GM12878 (cell line): ENCODE data around the gene LIN7A. TPM values are rescaled to one million over a fixed set of nuclear protein-coding genes. Genes with fewer than 3 reads are reported as not detected.

Experiments
- ATAC-seq: fragments of 200-7000 bp; cut with Tn5 transposase; 3 replicates; pipeline ENCODE4 v1.9.1; 2020; ENCODE audit warnings: mild to moderate bottlenecking, moderate library complexity
- BruUV-seq: library from RNA; stranded (reverse); fragments of 400-500 nt; replicated peaks from 2 replicates; lab custom pipeline; 2021; lab: Mats Ljungman, UMichigan
- CTCF ChIA-PET: fragments of 300-600 bp; sonication (Branson Sonifier 250); formaldehyde crosslinking; extraction: SDS; loops from one replicate; lab custom pipeline; 2021; ENCODE audit warnings: inconsistent platforms; lab: Yijun Ruan, JAX
- POLR2A ChIA-PET: fragments of 350-600 bp; formaldehyde crosslinking; extraction: SDS; loops from one replicate; lab custom pipeline; 2021; ENCODE audit warnings: inconsistent platforms; lab: Charles Lee
- RAD21 ChIA-PET: fragments of 300-600 bp; sonication (Branson Sonifier 250); formaldehyde crosslinking; loops from one replicate; lab custom pipeline; 2023; ENCODE audit warnings: antibody characterized with exemption; ENCODE audit not compliant: unreplicated experiment; lab: Charles Lee
- SMC1A ChIA-PET: fragments of 300-600 bp; sonication (Branson Sonifier 250); formaldehyde crosslinking; loops from one replicate; lab custom pipeline; 2023; ENCODE audit not compliant: unreplicated experiment, uncharacterized antibody; lab: Charles Lee
- DNase-seq: peaks from one replicate; pipeline ENCODE4 v3.0.0-alpha.2; 2011; ENCODE audit warnings: low read depth, low spot score
- FAIRE-seq: peaks from 3 replicates; lab custom pipeline; 2011; peaks lifted over from hg19 to GRCh38; lab: Jason Lieb, UNC
- H2AFZ ChIP-seq: 2 replicates; pipeline ENCODE4 v1.6.0; 2011; ENCODE audit warnings: low read depth, low read length, control low read depth; ENCODE audit not compliant: control insufficient read depth
- H3K27ac ChIP-seq: 2 replicates; pipeline ENCODE4 v1.5.1; 2011; ENCODE audit warnings: control low read depth; ENCODE audit not compliant: control insufficient read depth, insufficient read depth
- H3K27me3 ChIP-seq, 2 experiments: replicated peaks in 1 of 2; 2 replicates each; pipeline versions ENCODE4 v1.6.0 to v1.6.1; 2011; ENCODE audit warnings: low read length in 1 of 2; ENCODE audit not compliant: control insufficient read depth in 2 of 2, insufficient read depth in 2 of 2
- H3K36me3 ChIP-seq, 2 experiments: 2 replicates each; pipeline ENCODE4 v1.5.1; 2011; ENCODE audit warnings: low read length in 1 of 2; ENCODE audit not compliant: control insufficient read depth in 2 of 2, insufficient read depth in 2 of 2
- H3K4me1 ChIP-seq: 2 replicates; pipeline ENCODE4 v1.6.1; 2011; ENCODE audit warnings: mild to moderate bottlenecking, low read length, moderate library complexity, mixed read lengths; ENCODE audit not compliant: control insufficient read depth, insufficient read depth
- H3K4me2 ChIP-seq: 2 replicates; pipeline ENCODE4 v1.6.0; 2011; ENCODE audit warnings: control low read depth; ENCODE audit not compliant: control insufficient read depth, insufficient read depth
- H3K4me3 ChIP-seq: fragments of 200-600 bp; sonication (generic); 2 replicates; pipeline ENCODE4 v1.5.1; 2016
- H3K79me2 ChIP-seq: 2 replicates; pipeline ENCODE4 v1.6.0; 2011; ENCODE audit warnings: low read length; ENCODE audit not compliant: control insufficient read depth, insufficient read depth
- H3K9ac ChIP-seq: 2 replicates; pipeline ENCODE4 v1.8.0; 2011; ENCODE audit warnings: low read length, control low read depth, mixed read lengths; ENCODE audit not compliant: control insufficient read depth, insufficient read depth
- H3K9me3 ChIP-seq: replicated peaks from 3 replicates; pipeline ENCODE4 v1.5.1; 2011; ENCODE audit warnings: mild to moderate bottlenecking, low read length; ENCODE audit not compliant: control insufficient read depth, insufficient read depth
- H4K20me1 ChIP-seq: 2 replicates; pipeline ENCODE4 v1.6.0; 2011; ENCODE audit not compliant: control insufficient read depth, insufficient read depth
- ATF7 ChIP-seq: fragments of 450-650 bp; IDR thresholded peaks from 2 replicates; pipeline ENCODE4 v1.6.1; 2016; ENCODE audit warnings: low read depth, mild to moderate bottlenecking
- BACH1 ChIP-seq: fragments of 450-650 bp; IDR thresholded peaks from 2 replicates; pipeline ENCODE4 v1.6.1; 2017; ENCODE audit warnings: mild to moderate bottlenecking, borderline replicate concordance
- CEBPB ChIP-seq, 2 experiments: fragments of 150-350 bp in 1 of 2; IDR thresholded peaks; 2 replicates each; pipeline ENCODE4 v1.6.1; 2012 to 2014; ENCODE audit warnings: low read depth in 2 of 2, low read length in 2 of 2, borderline replicate concordance in 1 of 2, inconsistent platforms in 1 of 2
- EED ChIP-seq: sonication (generic); IDR thresholded peaks from 2 replicates; pipeline ENCODE4 v1.6.1; 2016; ENCODE audit warnings: antibody characterized with exemption, low read depth
- GATAD2B ChIP-seq: fragments of 450-650 bp; conservative IDR thresholded peaks from 2 replicates; pipeline ENCODE4 v1.6.1; 2017; ENCODE audit warnings: low read depth, mild to moderate bottlenecking, moderate library complexity
- JUNB ChIP-seq: IDR thresholded peaks from 2 replicates; pipeline ENCODE4 v1.6.1; 2016; ENCODE audit warnings: antibody characterized with exemption, mild to moderate bottlenecking
- NR2C2 ChIP-seq: IDR thresholded peaks from 2 replicates; pipeline ENCODE4 v1.6.1; 2011; ENCODE audit warnings: borderline replicate concordance, low read depth; ENCODE audit not compliant: control insufficient read depth, insufficient read length
- PAX8 ChIP-seq: fragments of 450-650 bp; IDR thresholded peaks from 2 replicates; pipeline ENCODE4 v1.6.1; 2017; ENCODE audit warnings: mild to moderate bottlenecking, moderate library complexity
- SREBF1 ChIP-seq: IDR thresholded peaks from 2 replicates; pipeline ENCODE4 v1.6.1; 2012; ENCODE audit warnings: mild to moderate bottlenecking, low read length
- YBX1 ChIP-seq: fragments of 450-650 bp; IDR thresholded peaks from 2 replicates; pipeline ENCODE4 v1.6.1; 2016; ENCODE audit warnings: antibody characterized with exemption
- ZNF384 ChIP-seq: IDR thresholded peaks from 2 replicates; pipeline ENCODE4 v1.6.1; 2012; ENCODE audit warnings: low read depth, mild to moderate bottlenecking, low read length, improper control_type of control experiment, borderline replicate concordance
- WGBS: methylation state at CpG from one replicate; pipeline ENCODE4 v1.1.6; 2016; ENCODE audit warnings: low lambda C conversion rate; ENCODE audit not compliant: insufficient replicate concordance, insufficient coverage; ENCODE audit errors: missing lambda C conversion rate; 5-methylcytosine and 5-hydroxymethylcytosine counted together
- in situ Hi-C: fragments of 300-500 bp; cut with MboI; formaldehyde crosslinking; loops from 9 replicates; pipeline ENCODE4 v1.14.3; 2018; ENCODE audit warnings: mixed read lengths
- intact Hi-C: fragments of 100-400 bp; cut with micrococcal nuclease; formaldehyde crosslinking; loops from one replicate; pipeline ENCODE4 v1.14.2; 2022; ENCODE audit not compliant: unreplicated experiment
- polyA plus RNA-seq, 11 experiments: library from polyadenylated mRNA; depleted of rRNA in 4 of 11; unstranded in 6 of 11; stranded (reverse) in 5 of 11; fragments of >200 nt; fragmentation: Nextera tagmentation in 4 of 11; fragmentation: Illumina TruSeq in 1 of 11; extraction: Ambion mirVana in 4 of 11; extraction: Trizol in 1 of 11; gene quantifications; 1 replicate in 1 of 11; 2 replicates in 10 of 11; pipeline versions ENCODE4 v1.2.1 to v1.2.3, GENCODE V29; 2011 to 2016; ENCODE audit warnings: inconsistent platforms in 2 of 11, missing spikeins in 2 of 11, low read depth in 1 of 11
- total RNA-seq, 4 experiments: library from RNA; depleted of rRNA in 3 of 4; stranded (reverse); fragments of >200 nt in 3 of 4; fragmentation: Illumina TruSeq in 1 of 4; extraction: Trizol in 1 of 4; gene quantifications; 2 replicates each; pipeline versions ENCODE4 v1.2.1 to v1.2.3, GENCODE V29; 2013 to 2021
- TF ChIP-seq, protein P1 (sequence below): IDR thresholded peaks from 2 replicates; pipeline ENCODE4 v1.6.1; 2011; ENCODE audit warnings: borderline replicate concordance, low read depth, mild to moderate bottlenecking, moderate library complexity, low read length; ENCODE audit not compliant: insufficient read depth, poor library complexity, severe bottlenecking
- TF ChIP-seq, protein P2 (sequence below): fragments of 450-650 bp; formaldehyde crosslinking; IDR thresholded peaks from 2 replicates; pipeline ENCODE4 v1.5.0; 2022; ENCODE audit warnings: mild to moderate bottlenecking, missing genetic modification characterization
- TF ChIP-seq, protein P3 (sequence below): fragments of 450-650 bp; IDR thresholded peaks from 2 replicates; pipeline ENCODE4 v1.6.1; 2016; ENCODE audit warnings: mild to moderate bottlenecking

The LIN7A gene
- total and polyA plus RNA-seq, 10 of the 15 experiments (the other 5 are each of a cell fraction or from before 2014, with no cell fraction given), result 0.04 to 0.93 (median 0.35) TPM; not detected in 1

DNA sequence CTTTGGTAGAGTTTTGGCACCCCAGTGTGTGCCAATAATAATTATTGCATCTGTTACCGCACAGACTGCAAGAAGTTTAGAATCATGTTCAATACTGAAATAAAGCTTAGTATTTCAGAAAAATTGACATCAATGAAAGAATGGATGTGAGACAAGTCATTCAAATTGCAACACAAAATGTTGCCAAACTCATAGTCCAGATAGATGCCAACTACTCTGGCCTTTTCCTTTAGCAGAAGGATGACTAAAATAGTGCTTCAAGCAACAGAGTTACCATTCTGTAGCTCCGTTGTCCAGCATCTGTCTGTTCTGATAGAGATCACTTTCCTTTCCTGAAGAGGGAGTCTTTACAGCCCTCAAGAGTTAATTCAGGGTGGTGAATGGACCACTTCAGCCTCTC is 77.5 kb downstream of the LIN7A start:
- 78% methylated on average over 2 of the region's 2 CpGs for WGBS
- intact Hi-C loops (no loop called here), in situ Hi-C loops (no loop called here)
- no peak overlapping the region for H3K9ac ChIP-seq
- no peaks in the 10 kb centered on the region for H3K27me3 ChIP-seq
- no peaks in the 10 kb centered on the region for H4K20me1 ChIP-seq
- H3K9me3 ChIP-seq, result no peaks in the 10 kb centered on the region
- no TSS peak for BruUV-seq
- DNase-seq, result no peak
- H3K4me3 ChIP-seq, result no peak overlapping the region
- H3K27ac ChIP-seq, result no peak overlapping the region
- H2AFZ ChIP-seq, result no peak overlapping the region
- ChIA-PET RAD21 (no interaction called here), CTCF (no interaction called here), SMC1A (interaction anchor here (1.8 kb wide), 1 partner anchor 21 kb away, joined by 4 read pairs; no protein-coding TSS in a partner anchor), POLR2A (no interaction called here)
- TF ChIP-seq PAX8, result no peak
- no peak for TF ChIP-seq GATAD2B
- TF ChIP-seq JUNB, result no peak
- TF ChIP-seq, protein P1, sequence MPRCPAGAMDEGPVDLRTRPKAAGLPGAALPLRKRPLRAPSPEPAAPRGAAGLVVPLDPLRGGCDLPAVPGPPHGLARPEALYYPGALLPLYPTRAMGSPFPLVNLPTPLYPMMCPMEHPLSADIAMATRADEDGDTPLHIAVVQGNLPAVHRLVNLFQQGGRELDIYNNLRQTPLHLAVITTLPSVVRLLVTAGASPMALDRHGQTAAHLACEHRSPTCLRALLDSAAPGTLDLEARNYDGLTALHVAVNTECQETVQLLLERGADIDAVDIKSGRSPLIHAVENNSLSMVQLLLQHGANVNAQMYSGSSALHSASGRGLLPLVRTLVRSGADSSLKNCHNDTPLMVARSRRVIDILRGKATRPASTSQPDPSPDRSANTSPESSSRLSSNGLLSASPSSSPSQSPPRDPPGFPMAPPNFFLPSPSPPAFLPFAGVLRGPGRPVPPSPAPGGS, result no peak
- TF ChIP-seq CEBPB (IDR thresholded peaks at IDR 0.05; ENCODE audit: borderline replicate concordance in 1 of 2, low read depth in 2 of 2, low read length in 2 of 2), result no peak
- TF ChIP-seq BACH1, result no peak
- TF ChIP-seq EED, result no peak
- TF ChIP-seq, protein P2, sequence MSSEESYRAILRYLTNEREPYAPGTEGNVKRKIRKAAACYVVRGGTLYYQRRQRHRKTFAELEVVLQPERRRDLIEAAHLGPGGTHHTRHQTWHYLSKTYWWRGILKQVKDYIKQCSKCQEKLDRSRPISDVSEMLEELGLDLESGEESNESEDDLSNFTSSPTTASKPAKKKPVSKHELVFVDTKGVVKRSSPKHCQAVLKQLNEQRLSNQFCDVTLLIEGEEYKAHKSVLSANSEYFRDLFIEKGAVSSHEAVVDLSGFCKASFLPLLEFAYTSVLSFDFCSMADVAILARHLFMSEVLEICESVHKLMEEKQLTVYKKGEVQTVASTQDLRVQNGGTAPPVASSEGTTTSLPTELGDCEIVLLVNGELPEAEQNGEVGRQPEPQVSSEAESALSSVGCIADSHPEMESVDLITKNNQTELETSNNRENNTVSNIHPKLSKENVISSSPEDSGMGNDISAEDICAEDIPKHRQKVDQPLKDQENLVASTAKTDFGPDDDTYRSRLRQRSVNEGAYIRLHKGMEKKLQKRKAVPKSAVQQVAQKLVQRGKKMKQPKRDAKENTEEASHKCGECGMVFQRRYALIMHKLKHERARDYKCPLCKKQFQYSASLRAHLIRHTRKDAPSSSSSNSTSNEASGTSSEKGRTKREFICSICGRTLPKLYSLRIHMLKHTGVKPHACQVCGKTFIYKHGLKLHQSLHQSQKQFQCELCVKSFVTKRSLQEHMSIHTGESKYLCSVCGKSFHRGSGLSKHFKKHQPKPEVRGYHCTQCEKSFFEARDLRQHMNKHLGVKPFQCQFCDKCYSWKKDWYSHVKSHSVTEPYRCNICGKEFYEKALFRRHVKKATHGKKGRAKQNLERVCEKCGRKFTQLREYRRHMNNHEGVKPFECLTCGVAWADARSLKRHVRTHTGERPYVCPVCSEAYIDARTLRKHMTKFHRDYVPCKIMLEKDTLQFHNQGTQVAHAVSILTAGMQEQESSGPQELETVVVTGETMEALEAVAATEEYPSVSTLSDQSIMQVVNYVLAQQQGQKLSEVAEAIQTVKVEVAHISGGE (CRISPR knock-in tag), result no peak
- no peak for TF ChIP-seq YBX1
- no peak for TF ChIP-seq NR2C2
- TF ChIP-seq, protein P3, sequence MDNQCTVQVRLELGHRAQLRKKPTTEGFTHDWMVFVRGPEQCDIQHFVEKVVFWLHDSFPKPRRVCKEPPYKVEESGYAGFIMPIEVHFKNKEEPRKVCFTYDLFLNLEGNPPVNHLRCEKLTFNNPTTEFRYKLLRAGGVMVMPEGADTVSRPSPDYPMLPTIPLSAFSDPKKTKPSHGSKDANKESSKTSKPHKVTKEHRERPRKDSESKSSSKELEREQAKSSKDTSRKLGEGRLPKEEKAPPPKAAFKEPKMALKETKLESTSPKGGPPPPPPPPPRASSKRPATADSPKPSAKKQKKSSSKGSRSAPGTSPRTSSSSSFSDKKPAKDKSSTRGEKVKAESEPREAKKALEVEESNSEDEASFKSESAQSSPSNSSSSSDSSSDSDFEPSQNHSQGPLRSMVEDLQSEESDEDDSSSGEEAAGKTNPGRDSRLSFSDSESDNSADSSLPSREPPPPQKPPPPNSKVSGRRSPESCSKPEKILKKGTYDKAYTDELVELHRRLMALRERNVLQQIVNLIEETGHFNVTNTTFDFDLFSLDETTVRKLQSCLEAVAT, result no peak
- no peak for TF ChIP-seq ATF7
- TF ChIP-seq SREBF1, result no peak
- TF ChIP-seq ZNF384, result no peak
- H3K4me1 ChIP-seq, result no peaks in the 10 kb centered on the region
- no peak for ATAC-seq
- H3K79me2 ChIP-seq, result no peaks in the 10 kb centered on the region
- no peaks in the 10 kb centered on the region for H3K36me3 ChIP-seq
- FAIRE-seq, result no peak
- H3K4me2 ChIP-seq, result no peak overlapping the region
